Measurements from ENCODE around the gene FBN1. TPM values are rescaled to one million over a fixed set of nuclear protein-coding genes. Genes with fewer than 3 reads are reported as not detected.
A peak's percentile ranks its signal among the peaks of the same experiment; 100 is the strongest.

Gene FBN1
- total and polyA plus RNA-seq, 2 of the 13 experiments (the other 11 are each of a cell fraction or from before 2014, with no cell fraction given), result 1.5 to 3.0 TPM

GRCh38 chr15:48389691-48390143 is 255.8 kb downstream of the FBN1 start (continued):
- TF ChIP-seq REST (IDR thresholded peaks at IDR 0.05; ENCODE audit: borderline replicate concordance in 1 of 2, low read depth in 1 of 2, low read length in 2 of 2) (no peak), ZNF598 (CRISPR knock-in tag; IDR thresholded peaks at IDR 0.05; ENCODE audit: borderline replicate concordance) (no peak), ZNF335 (CRISPR knock-in tag; IDR thresholded peaks at IDR 0.05) (no peak), SAFB2 (CRISPR knock-in tag; IDR thresholded peaks at IDR 0.05; ENCODE audit: borderline replicate concordance, low read depth) (no peak), MAFK (conservative IDR thresholded peaks at IDR 0.05 in 1 of 2, IDR thresholded peaks at IDR 0.05 in 1 of 2; ENCODE audit: low read length in 2 of 2) (peak; percentile 85 to 94), FOXK2 (IDR thresholded peaks at IDR 0.05) (no peak), DBP (CRISPR knock-in tag; IDR thresholded peaks at IDR 0.05; ENCODE audit: not compliant biosample characterization) (no peak), NFE2L2 (IDR thresholded peaks at IDR 0.05; ENCODE audit: low read length) (peak; percentile 51; the same call in 1 of the 2 replicates), CBFB (CRISPR knock-in tag; IDR thresholded peaks at IDR 0.05) (no peak), ZNF143 (CRISPR knock-in tag; IDR thresholded peaks at IDR 0.05) (no peak), PLRG1 (conservative IDR thresholded peaks at IDR 0.05) (no peak), ZNF558 (CRISPR knock-in tag; IDR thresholded peaks at IDR 0.05; ENCODE audit: borderline replicate concordance) (no peak)
- TF ChIP-seq, protein P1, sequence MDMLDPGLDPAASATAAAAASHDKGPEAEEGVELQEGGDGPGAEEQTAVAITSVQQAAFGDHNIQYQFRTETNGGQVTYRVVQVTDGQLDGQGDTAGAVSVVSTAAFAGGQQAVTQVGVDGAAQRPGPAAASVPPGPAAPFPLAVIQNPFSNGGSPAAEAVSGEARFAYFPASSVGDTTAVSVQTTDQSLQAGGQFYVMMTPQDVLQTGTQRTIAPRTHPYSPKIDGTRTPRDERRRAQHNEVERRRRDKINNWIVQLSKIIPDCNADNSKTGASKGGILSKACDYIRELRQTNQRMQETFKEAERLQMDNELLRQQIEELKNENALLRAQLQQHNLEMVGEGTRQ (IDR thresholded peaks at IDR 0.05; ENCODE audit: low read depth, low read length), result no peak
- TF ChIP-seq, protein P1 (CRISPR knock-in tag; IDR thresholded peaks at IDR 0.05; ENCODE audit: borderline replicate concordance), result no peak
